A549 (cell line): Measurements from ENCODE around the gene GPR26. TPM values are rescaled to one million over a fixed set of nuclear protein-coding genes. Genes with fewer than 3 reads are reported as not detected.

Experiments used
- ATAC-seq, 2 experiments: fragments of 200-7000 bp in 1 of 2; fragments of >200 bp in 1 of 2; cut with Nextera tagmentation in 1 of 2; cut with Tn5 transposase in 1 of 2; 3 replicates each; pipeline versions ENCODE4 v1.8.0 to v1.9.1; 2018 to 2020; ENCODE audit warnings: mild to moderate bottlenecking in 1 of 2, moderate library complexity in 1 of 2
- CTCF ChIA-PET: fragments of 300-600 bp; sonication (Branson Sonifier 250); formaldehyde crosslinking; extraction: SDS; loops from one replicate; lab custom pipeline; 2021; ENCODE audit warnings: antibody characterized with exemption, inconsistent platforms; lab: Yijun Ruan, JAX
- POLR2A ChIA-PET: fragments of 350-600 bp; formaldehyde crosslinking; extraction: SDS; loops from one replicate; lab custom pipeline; 2021; ENCODE audit warnings: antibody characterized with exemption, inconsistent platforms; lab: Yijun Ruan, JAX
- DNase-seq, 2 experiments: peaks; one replicate each; pipeline versions ENCODE4 v3.0.0 to v3.0.0-alpha.2; 2011 to 2016; ENCODE audit warnings: low read depth in 1 of 2, low spot score in 1 of 2
- FAIRE-seq: peaks from 2 replicates; lab custom pipeline; 2011; peaks lifted over from hg19 to GRCh38; lab: Jason Lieb, UNC
- H3K27ac ChIP-seq, 2 experiments: fragments of >200 bp; sonication (Bioruptor Twin); formaldehyde crosslinking; 3 replicates each; pipeline ENCODE4 v1.5.1; 2016 to 2017
- H3K4me1 ChIP-seq: fragments of >200 bp; sonication (Bioruptor Twin); formaldehyde crosslinking; 3 replicates; pipeline ENCODE4 v1.6.1; 2016
- H3K4me2 ChIP-seq: fragments of >200 bp; sonication (Bioruptor Twin); formaldehyde crosslinking; 3 replicates; pipeline ENCODE4 v1.6.1; 2016
- H3K4me3 ChIP-seq: fragments of >200 bp; sonication (Bioruptor Twin); formaldehyde crosslinking; 3 replicates; pipeline ENCODE4 v1.5.1; 2016
- H3K9me3 ChIP-seq: fragments of >200 bp; sonication (Bioruptor Twin); formaldehyde crosslinking; 3 replicates; pipeline ENCODE4 v1.6.1; 2016
- BHLHE40 ChIP-seq: IDR thresholded peaks from 2 replicates; pipeline ENCODE4 v1.6.1; 2012; ENCODE audit warnings: low read depth, low read length, inconsistent platforms
- ESRRA ChIP-seq: fragments of 150-350 bp; IDR thresholded peaks from 2 replicates; pipeline ENCODE4 v1.6.1; 2014; ENCODE audit warnings: mild to moderate bottlenecking, low read length, borderline replicate concordance
- GATA3 ChIP-seq: IDR thresholded peaks from 2 replicates; pipeline ENCODE4 v1.6.1; 2012; ENCODE audit warnings: borderline replicate concordance
- HES2 ChIP-seq: fragments of >200 bp; sonication (Bioruptor Twin); formaldehyde crosslinking; IDR thresholded peaks from 2 replicates; pipeline ENCODE4 v1.6.1; 2016
- HEYL ChIP-seq: fragments of 250-450 bp; sonication (Bioruptor Pico); IDR thresholded peaks from 2 replicates; pipeline ENCODE4 v1.8.0; 2021; ENCODE audit warnings: mild to moderate bottlenecking, moderate library complexity
- HOXB5 ChIP-seq: fragments of 250-450 bp; sonication (Bioruptor Pico); IDR thresholded peaks from 2 replicates; pipeline ENCODE4 v1.5.0; 2020; ENCODE audit warnings: mild to moderate bottlenecking, moderate library complexity
- JUN ChIP-seq, 2 experiments: fragments of >200 bp; sonication (Bioruptor Twin); formaldehyde crosslinking; IDR thresholded peaks; 2 replicates in 1 of 2; 3 replicates in 1 of 2; pipeline ENCODE4 v1.6.1; 2016 to 2017
- KDM5A ChIP-seq: fragments of 200-600 bp; sonication (generic); IDR thresholded peaks from 2 replicates; pipeline ENCODE4 v1.6.1; 2016; ENCODE audit warnings: antibody characterized with exemption, mild to moderate bottlenecking
- MYC ChIP-seq: IDR thresholded peaks from 2 replicates; pipeline ENCODE4 v1.6.1; 2012; ENCODE audit warnings: mild to moderate bottlenecking, inconsistent platforms, low read length, improper control_type of control experiment, borderline replicate concordance
- PBX3 ChIP-seq: IDR thresholded peaks from 2 replicates; pipeline ENCODE4 v1.6.1; 2012
- POLR2A ChIP-seq: IDR thresholded peaks from 2 replicates; pipeline ENCODE4 v1.6.1; 2012; ENCODE audit warnings: mild to moderate bottlenecking, low read length
- POLR2AphosphoS2 ChIP-seq: conservative IDR thresholded peaks from 2 replicates; pipeline ENCODE4 v1.6.1; 2012; ENCODE audit warnings: low read length, improper control_type of control experiment, inconsistent platforms
- RCOR1 ChIP-seq: fragments of 150-350 bp; IDR thresholded peaks from 2 replicates; pipeline ENCODE4 v1.6.1; 2014; ENCODE audit warnings: antibody characterized with exemption, low read length, low read depth
- SMC3 ChIP-seq: fragments of >200 bp; sonication (Bioruptor Twin); formaldehyde crosslinking; IDR thresholded peaks from 3 replicates; pipeline ENCODE4 v1.6.1; 2018; ENCODE audit warnings: inconsistent platforms
- TFCP2L1 ChIP-seq: fragments of 250-450 bp; sonication (Bioruptor Pico); IDR thresholded peaks from 2 replicates; pipeline ENCODE4 v1.5.0; 2021; ENCODE audit warnings: mild to moderate bottlenecking
- ZFP36 ChIP-seq: fragments of 450-650 bp; IDR thresholded peaks from 2 replicates; pipeline ENCODE4 v1.6.1; 2014; ENCODE audit warnings: borderline replicate concordance; ENCODE audit not compliant: partially characterized antibody
- ZSCAN20 ChIP-seq: fragments of 250-450 bp; sonication (Bioruptor Pico); IDR thresholded peaks from 2 replicates; pipeline ENCODE4 v1.8.0; 2022; ENCODE audit warnings: mild to moderate bottlenecking, moderate library complexity
- whole genome bisulfite sequencing: methylation state at CpG from one replicate; pipeline ENCODE4 v1.1.6; 2017; ENCODE audit errors: missing lambda C conversion rate; 5-methylcytosine and 5-hydroxymethylcytosine counted together
- polyA plus RNA-seq, 4 experiments: library from polyadenylated mRNA; depleted of rRNA in 3 of 4; stranded (reverse); fragments of >200 nt; fragmentation: RNase III in 1 of 4; extraction: RNeasy Plus Mini Kit Qiagen cat#74134 plus additional on column Dnase treatment in 1 of 4; gene quantifications; 2 replicates in 3 of 4; 3 replicates in 1 of 4; pipeline ENCODE4 v1.2.3, GENCODE V29; 2011 to 2017
- TF ChIP-seq, protein P1 (sequence below): fragments of 200-600 bp; sonication (generic); IDR thresholded peaks from 2 replicates; pipeline ENCODE4 v1.6.1; 2016; ENCODE audit warnings: antibody characterized with exemption, mild to moderate bottlenecking, moderate library complexity
- TF ChIP-seq, protein P2 (sequence below): fragments of 250-450 bp; sonication (Bioruptor Pico); IDR thresholded peaks from 2 replicates; pipeline ENCODE4 v1.5.0; 2020; ENCODE audit warnings: low read depth, mild to moderate bottlenecking, moderate library complexity

GPR26 gene
- polyA plus RNA-seq, 2 of the 4 experiments (the other 2 are of a cell fraction), result not detected

DNA sequence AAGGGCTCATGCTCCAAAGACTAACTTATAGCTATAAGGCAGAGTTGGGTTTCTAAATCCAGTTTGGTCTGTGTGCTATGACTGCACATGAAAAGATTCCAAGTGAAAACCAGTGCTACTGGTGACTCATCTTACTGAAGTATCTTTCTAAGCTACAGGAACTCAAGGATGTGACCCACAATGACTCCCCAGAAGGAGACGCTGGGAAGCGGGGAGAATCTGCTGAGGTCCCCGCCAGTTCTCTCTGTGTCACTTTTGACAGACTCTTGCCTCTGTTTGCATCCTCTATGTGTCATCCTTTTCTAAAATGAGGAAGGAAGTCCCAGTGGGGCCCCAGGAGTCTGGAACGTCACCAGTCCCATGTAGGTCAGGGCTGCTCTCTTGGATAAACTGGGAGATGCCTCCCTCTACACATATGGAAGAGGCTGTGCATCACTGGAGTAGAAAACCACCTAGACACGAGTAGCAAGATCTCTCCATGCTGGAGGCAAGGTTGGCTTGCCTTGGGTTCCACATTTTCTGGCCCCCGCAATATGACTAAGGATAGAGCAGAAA is 28.8 kb upstream of the GPR26 start:
- DNase-seq (no peak), FAIRE-seq (no peak), ATAC-seq (no peak)
- Histone ChIP-seq H3K27ac (no peak overlapping the region), H3K4me3 (no peak overlapping the region), H3K4me1 (no peaks in the 10 kb centered on the region), H3K4me2 (no peak overlapping the region), H3K9me3 (no peaks in the 10 kb centered on the region)
- no peak for TF ChIP-seq TFCP2L1 (CRISPR knock-in tag)
- no peak for TF ChIP-seq ZSCAN20
- no peak for TF ChIP-seq RCOR1
- no peak for TF ChIP-seq SMC3
- no peak for TF ChIP-seq POLR2AphosphoS2
- WGBS, result 1% methylated on average over 6 of the region's 6 CpGs
- CTCF ChIA-PET, result no interaction called here
- POLR2A ChIA-PET, result no interaction called here

DNA sequence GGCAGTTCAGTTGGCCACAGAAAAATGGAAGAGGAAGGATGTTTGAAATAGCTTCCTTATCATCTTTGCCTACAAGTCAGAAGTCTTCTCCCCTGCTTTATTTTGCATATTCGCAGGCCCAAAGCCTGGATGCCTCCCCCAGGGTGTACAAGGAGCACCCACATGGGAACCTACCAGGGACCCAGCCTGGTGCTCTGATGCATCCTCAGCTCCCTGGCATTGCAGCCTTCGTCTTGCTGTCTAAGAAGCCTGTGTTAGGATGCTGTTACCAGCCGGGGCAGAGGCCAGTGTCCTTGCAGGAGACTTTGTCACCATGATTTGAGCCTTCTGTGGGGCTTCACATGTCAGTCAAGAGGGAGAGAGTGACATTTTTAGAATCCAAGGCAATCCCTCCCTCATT is 27.0 kb upstream of the GPR26 start:
- no peaks in the 10 kb centered on the region for H3K4me1 ChIP-seq
- H3K27ac ChIP-seq, result no peak overlapping the region
- H3K9me3 ChIP-seq, result no peaks in the 10 kb centered on the region
- ATAC-seq, result no peak
- no peak for TF ChIP-seq BHLHE40
- no peak for TF ChIP-seq HEYL
- TF ChIP-seq GATA3, result no peak
- no peak for TF ChIP-seq HES2
- TF ChIP-seq JUN (IDR thresholded peaks at IDR 0.05), result no peak
- TF ChIP-seq KDM5A, result no peak
- TF ChIP-seq PBX3, result no peak
- TF ChIP-seq POLR2A, result no peak
- no peak for TF ChIP-seq MYC
- TF ChIP-seq, all 56 proteins: peak for 0
- POLR2A ChIA-PET, result no interaction called here
- no peak for DNase-seq
- WGBS, result 0% methylated on average over 3 of the region's 3 CpGs
- H3K4me3 ChIP-seq, result no peak overlapping the region
- no peak for FAIRE-seq
- H3K4me2 ChIP-seq, result no peak overlapping the region
- CTCF ChIA-PET, result interaction anchor here (0.9 kb wide), 1 partner anchor 750 kb away, joined by 3 read pairs; no protein-coding TSS in a partner anchor

GRCh38 chr10:123640016-123640535 is 26.1 kb upstream of the GPR26 start:
- ChIA-PET CTCF (interaction anchor here (1.0 to 1.7 kb wide), 2 partner anchors 9 to 57 kb away, joined by 4 read pairs; no protein-coding TSS in a partner anchor), POLR2A (no interaction called here)
- no peak for DNase-seq
- Histone ChIP-seq H3K4me1 (no peaks in the 10 kb centered on the region), H3K4me3 (no peak overlapping the region), H3K27ac (no peak overlapping the region), H3K9me3 (no peaks in the 10 kb centered on the region), H3K4me2 (no peak overlapping the region)
- ATAC-seq, result no peak
- FAIRE-seq, result no peak
- TF ChIP-seq, protein P1, sequence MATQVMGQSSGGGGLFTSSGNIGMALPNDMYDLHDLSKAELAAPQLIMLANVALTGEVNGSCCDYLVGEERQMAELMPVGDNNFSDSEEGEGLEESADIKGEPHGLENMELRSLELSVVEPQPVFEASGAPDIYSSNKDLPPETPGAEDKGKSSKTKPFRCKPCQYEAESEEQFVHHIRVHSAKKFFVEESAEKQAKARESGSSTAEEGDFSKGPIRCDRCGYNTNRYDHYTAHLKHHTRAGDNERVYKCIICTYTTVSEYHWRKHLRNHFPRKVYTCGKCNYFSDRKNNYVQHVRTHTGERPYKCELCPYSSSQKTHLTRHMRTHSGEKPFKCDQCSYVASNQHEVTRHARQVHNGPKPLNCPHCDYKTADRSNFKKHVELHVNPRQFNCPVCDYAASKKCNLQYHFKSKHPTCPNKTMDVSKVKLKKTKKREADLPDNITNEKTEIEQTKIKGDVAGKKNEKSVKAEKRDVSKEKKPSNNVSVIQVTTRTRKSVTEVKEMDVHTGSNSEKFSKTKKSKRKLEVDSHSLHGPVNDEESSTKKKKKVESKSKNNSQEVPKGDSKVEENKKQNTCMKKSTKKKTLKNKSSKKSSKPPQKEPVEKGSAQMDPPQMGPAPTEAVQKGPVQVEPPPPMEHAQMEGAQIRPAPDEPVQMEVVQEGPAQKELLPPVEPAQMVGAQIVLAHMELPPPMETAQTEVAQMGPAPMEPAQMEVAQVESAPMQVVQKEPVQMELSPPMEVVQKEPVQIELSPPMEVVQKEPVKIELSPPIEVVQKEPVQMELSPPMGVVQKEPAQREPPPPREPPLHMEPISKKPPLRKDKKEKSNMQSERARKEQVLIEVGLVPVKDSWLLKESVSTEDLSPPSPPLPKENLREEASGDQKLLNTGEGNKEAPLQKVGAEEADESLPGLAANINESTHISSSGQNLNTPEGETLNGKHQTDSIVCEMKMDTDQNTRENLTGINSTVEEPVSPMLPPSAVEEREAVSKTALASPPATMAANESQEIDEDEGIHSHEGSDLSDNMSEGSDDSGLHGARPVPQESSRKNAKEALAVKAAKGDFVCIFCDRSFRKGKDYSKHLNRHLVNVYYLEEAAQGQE, result no peak
- no peak for TF ChIP-seq ZFP36
- TF ChIP-seq POLR2AphosphoS2, result no peak
- WGBS, result 0% methylated on average over 3 of the region's 3 CpGs

DNA sequence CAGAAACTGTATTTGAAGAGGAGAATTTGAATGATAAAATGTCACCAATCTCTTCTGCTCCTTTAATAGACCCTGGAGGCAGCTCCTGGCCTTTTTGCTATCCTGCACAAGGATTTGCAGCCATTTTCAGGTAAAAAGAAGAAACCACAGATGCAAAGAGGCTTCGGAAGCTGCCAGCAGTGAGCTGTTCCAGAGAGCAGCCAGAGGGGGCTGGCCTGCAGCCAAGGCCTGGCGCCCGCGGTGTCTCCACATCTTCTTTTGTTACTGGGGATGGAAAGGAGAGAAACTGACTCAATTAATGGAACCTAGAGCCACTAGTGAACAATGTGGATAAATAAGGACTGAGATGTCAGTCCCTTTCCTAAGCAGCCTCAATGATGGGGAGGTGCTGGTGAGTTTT is 23.9 kb upstream of the GPR26 start:
- POLR2A ChIA-PET, result no interaction called here
- no peak for TF ChIP-seq HOXB5 (CRISPR knock-in tag)
- TF ChIP-seq, protein P2, sequence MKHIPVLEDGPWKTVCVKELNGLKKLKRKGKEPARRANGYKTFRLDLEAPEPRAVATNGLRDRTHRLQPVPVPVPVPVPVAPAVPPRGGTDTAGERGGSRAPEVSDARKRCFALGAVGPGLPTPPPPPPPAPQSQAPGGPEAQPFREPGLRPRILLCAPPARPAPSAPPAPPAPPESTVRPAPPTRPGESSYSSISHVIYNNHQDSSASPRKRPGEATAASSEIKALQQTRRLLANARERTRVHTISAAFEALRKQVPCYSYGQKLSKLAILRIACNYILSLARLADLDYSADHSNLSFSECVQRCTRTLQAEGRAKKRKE (CRISPR knock-in tag), result no peak
- no peak for TF ChIP-seq ESRRA
- TF ChIP-seq, all 56 proteins: peak for 0
- H3K4me2 ChIP-seq, result no peak overlapping the region
- ATAC-seq, result no peak
- H3K9me3 ChIP-seq, result no peaks in the 10 kb centered on the region
- 15% methylated on average over 4 of the region's 4 CpGs for WGBS
- no peak overlapping the region for H3K4me3 ChIP-seq
- no peak for DNase-seq
- CTCF ChIA-PET, result interaction anchor here (1.8 kb wide), 1 partner anchor 68 kb away, joined by 6 read pairs; no protein-coding TSS in a partner anchor
- no peak for FAIRE-seq
- H3K27ac ChIP-seq, result no peak overlapping the region
- no peaks in the 10 kb centered on the region for H3K4me1 ChIP-seq
